NAMALWA (cell line): ENCODE measurements around the gene SYT9.

Experiments
- DNase-seq: peaks from one replicate; pipeline ENCODE4 v3.0.0-alpha.2; 2015; ENCODE audit warnings: low spot score

The SYT9 gene

DNA sequence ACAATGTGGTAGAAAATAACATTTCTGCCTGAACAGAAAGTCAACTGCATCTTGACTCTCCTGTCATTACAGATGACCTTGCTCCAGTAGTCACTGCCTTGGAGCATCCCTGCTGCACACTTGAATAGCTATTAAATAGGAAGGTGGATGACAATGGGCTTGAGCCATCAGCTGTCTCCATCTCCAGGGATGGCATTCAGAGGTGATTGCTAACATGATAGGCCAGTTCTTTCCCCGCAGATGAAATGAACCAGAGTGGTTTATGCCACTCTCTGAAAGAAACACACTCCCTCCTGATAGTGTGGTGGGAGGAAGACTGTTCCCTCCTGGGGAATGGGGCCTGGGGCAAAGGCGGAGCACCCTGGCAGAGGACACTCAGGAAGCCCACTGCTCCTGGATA is 176.5 kb downstream of the SYT9 start:
- DNase-seq: no peak

DNA sequence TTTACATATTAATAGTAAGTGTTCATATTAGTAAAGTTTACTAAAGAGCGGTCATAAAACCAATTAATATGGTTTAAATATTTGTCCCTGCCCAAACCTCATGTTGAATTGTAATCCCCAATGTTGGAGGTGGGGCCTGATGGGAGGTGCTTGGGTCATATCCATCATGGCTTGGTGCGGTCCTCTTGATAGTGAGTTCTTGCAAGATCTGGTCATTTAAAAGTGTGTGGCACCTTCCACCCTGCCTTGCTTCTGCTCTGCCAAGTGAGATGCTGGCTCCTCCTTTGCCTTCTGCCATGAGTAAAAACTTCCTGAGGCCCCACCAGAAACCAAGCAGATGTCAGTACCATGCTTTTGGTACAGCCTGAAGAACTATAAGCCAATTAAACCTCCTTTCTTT is 178.8 kb downstream of the SYT9 start:
- DNase-seq: no peak

DNA sequence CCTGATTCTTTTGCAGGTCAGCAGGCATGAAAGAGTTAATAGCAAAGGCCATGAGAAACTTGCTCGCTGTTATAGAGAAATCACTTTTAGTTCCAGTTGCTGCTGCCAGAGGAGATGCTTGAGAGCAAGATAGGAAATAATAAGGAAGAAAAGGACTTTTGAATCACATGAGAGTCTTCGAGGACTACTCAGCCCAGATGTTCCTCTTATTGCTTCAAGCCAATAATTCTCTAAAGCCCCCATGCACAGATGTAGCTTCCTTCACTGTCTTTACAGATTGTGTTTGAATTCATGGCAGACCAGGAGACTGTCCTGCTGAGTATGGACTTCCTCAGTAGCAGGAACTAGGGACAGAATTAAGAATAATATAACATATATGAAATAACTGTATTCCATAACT is 183.5 kb downstream of the SYT9 start:
- DNase-seq: no peak

DNA sequence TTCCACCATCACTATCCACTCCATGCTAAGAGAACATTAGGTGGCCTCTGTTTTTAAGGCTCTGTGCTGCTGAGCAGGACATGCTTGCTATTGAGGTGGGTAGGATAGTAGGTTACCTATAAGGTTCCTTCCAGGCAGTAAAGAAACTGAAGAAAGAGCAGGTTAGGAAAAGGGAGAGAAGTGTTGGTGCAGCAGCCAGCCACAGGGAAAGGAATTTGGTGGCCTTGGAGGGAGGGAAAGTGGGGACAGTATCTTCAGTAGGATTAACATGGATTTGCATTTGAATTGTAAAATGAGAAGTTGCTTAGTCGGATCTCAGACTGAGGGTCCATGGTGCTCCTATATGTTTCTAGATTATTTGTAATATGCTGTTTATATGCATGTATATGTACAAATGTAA is 184.4 kb downstream of the SYT9 start:
- DNase-seq: no peak

- DNase-seq: peak; percentile 75
These were observed 185.0 kb downstream of the SYT9 start for GRCh38 chr11:7436657-7437056.

GRCh38 chr11:7437696-7438095 is 186.0 kb downstream of the SYT9 start:
- no peak for DNase-seq

- DNase-seq: no peak
These were observed 188.1 kb downstream of the SYT9 start for GRCh38 chr11:7439746-7440320.

GRCh38 chr11:7442588-7443215 is 191.0 kb downstream of the SYT9 start:
- DNase-seq: peak; percentile 84

GRCh38 chr11:7444091-7444981 is 192.6 kb downstream of the SYT9 start:
- no peak for DNase-seq

GRCh38 chr11:7445564-7445963 is 193.9 kb downstream of the SYT9 start:
- DNase-seq: no peak

- no peak for DNase-seq
These were observed 196.5 kb downstream of the SYT9 start for GRCh38 chr11:7448201-7448600.

DNA sequence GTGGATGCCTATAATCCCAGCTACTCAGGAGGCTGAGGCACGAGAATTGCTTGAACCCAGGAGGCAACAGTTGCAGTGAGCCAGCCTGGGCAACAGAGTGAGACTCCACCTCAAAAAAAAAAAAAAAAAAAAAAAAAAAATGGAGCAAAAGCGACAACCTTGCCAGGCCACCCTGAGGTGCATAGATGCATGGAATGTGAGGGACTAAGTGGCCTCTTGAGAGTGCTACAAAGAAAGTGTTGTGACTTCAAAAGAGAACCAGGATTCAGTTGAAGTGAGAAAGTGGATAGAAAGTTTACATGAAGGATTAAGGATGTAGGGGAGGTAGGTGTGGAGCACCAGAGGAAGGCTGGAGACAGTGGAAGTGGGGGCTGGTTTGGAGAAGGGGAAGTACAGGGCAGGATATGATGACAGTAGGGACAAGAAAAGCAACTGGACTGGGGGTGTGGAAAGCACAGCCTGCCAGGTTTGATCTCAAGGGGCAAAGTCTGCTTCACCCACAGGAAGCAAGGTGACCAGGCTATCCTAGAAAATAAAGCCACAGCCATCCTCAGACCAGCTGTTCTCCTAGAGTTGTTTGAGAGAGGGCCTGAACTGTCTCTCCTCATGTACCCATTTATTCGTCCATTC is 197.6 kb downstream of the SYT9 start:
- DNase-seq: no peak

DNA sequence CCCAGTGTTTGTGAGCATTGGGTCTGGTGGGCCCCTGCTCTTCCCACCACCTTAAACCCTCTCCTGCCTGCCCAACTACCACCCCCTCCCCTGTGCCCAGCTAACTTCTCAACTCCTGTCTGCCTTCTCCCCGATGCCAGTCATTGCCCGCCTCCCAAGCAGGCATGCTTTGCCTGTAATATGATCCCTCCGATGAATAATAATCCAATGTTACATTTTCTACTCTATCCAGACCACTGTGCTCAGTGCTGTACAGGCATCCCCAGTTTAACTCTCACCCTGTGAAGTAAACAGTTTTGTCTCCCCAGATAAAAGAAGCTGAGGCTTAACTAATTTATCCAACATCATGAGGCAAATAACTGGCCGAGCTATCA is 198.1 kb downstream of the SYT9 start:
- DNase-seq: no peak

- DNase-seq: no peak
These were observed 199.1 kb downstream of the SYT9 start for GRCh38 chr11:7450836-7451235.

GRCh38 chr11:7451520-7451919 is 199.8 kb downstream of the SYT9 start:
- DNase-seq: no peak

DNA sequence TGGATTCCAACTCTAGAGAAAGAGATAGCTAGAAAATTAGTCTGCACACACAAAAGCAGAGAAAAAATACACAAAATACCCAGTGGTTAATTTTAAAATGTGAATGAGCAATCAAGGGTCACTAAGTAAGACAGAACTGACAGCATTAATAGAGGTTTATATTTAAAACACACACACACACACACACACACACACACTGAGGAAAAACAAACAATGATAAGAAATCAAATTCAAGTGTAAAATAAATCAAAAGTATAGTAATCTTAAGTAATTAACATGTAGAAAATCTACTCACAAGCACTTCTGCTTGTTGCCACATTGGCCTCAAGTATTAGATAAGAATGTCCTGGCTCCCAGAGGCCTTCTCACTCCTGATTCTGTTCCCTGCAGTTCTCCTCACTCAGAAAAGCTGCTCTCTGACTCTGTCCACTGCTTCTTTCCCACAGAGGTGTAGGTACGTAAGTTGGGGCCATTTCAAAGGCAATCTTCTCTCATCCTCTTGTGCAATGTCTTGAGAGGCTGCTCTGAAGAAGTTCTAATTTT is 200.3 kb downstream of the SYT9 start:
- no peak for DNase-seq

DNA sequence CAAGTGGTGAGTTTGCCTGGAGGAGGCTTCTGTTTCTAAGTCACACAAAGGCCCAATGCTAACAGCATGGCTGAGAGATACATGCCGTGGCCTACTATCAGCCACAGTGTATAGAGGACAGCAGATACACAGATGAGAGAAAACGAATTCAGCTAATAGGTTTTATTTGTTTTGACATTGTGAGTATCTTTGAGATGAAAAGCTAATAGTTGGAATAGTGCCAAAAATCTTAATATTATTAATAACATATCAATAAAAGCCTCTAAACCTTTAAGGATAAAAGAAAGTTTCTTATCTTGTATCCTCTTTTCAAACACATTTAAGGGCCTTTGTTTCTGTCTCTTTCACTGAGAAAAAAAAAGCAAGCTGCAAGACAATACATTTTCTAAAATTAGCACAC is 203.2 kb downstream of the SYT9 start:
- DNase-seq: no peak

DNA sequence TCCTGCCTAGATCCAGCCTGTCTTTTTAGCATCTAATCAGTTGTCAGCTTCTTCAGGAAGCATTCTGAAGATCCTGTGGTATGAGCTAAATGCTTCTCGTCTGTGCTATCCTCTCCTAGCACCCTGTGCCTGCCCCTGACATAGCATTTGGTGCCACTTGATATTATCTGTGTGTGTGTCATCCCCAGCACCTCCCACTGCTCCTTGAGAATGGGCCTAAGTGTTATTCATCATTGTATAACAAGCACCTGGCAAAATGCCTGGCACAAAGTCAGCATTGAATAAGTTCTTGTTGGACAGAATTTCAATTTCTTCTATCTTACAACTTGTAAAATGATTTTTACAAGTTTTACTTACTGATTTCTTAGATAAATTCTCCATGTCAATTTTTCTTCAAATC is 205.5 kb downstream of the SYT9 start:
- no peak for DNase-seq

- no peak for DNase-seq
These were observed 211.0 kb downstream of the SYT9 start for GRCh38 chr11:7462706-7463105.

GRCh38 chr11:7467652-7468051 is 215.9 kb downstream of the SYT9 start:
- DNase-seq: no peak

DNA sequence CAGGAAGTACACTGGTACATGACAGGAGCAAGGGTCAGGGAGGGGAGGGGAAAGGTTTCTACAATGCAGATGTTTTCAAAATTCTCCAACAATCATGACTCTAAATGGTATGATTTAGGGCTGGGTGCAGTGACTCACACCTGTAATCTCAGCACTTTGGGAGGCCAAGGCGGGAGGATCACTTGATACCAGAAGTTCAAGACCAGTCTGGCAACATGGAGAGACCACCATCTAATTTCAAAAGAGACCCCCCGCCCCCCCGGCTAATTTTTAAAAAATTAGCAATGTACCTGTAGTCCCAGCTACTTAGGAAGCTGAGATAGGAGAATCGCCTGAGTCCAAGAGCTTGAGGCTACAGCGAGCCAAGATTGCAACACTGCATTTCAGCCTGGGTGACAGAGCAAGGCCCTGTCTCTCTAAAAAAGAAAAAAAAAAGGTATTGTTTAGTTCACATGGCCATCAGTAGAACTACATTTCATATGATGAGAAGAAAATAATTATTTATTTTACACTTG is 217.7 kb downstream of the SYT9 start:
- DNase-seq: no peak

DNA sequence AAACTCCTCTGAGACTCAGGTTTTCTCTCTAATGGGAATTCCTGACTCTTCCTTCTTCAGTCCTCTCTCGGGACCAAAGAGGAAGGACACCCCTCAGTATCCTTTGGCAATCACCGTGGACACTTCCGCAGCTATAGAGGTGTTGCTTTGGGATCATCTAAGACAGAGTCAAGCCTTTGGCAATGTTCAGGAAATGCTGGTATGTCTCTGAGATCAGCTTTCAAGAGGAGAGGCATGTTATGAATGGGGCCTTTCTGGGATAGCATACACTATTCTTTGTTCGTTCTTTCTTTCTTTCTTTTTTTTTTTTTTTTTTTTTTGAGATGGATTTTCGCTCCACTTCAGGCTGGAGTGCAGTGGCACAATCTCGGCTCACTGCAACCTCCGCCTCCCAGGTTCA is 219.4 kb downstream of the SYT9 start:
- DNase-seq: no peak
